Hepatocyte (in vitro differentiated cells): Measurements from ENCODE around the gene KIF13A. TPM values are rescaled to one million over a fixed set of nuclear protein-coding genes. Genes with fewer than 3 reads are reported as not detected.

Experiments used
- DNase-seq: peaks from one replicate; pipeline ENCODE4 v3.0.0-alpha.2; 2016; ENCODE audit warnings: low spot score
- H2AFZ ChIP-seq: fragments of 200-600 bp; sonication (generic); 2 replicates; pipeline ENCODE4 v1.6.0; 2016; ENCODE audit warnings: antibody characterized with exemption, mild to moderate bottlenecking
- H3K27ac ChIP-seq: fragments of 200-600 bp; sonication (generic); 2 replicates; pipeline ENCODE4 v1.5.1; 2016; ENCODE audit warnings: mild to moderate bottlenecking
- H3K27me3 ChIP-seq: fragments of 200-600 bp; sonication (generic); 2 replicates; pipeline ENCODE4 v1.6.1; 2016
- H3K36me3 ChIP-seq: fragments of 200-600 bp; sonication (generic); replicated peaks from 2 replicates; pipeline ENCODE4 v1.5.1; 2016; ENCODE audit warnings: low read depth; ENCODE audit not compliant: insufficient read depth
- H3K4me1 ChIP-seq: fragments of 200-600 bp; sonication (generic); 2 replicates; pipeline ENCODE4 v1.5.1; 2016; ENCODE audit warnings: mild to moderate bottlenecking, moderate library complexity; ENCODE audit not compliant: insufficient read depth
- H3K4me2 ChIP-seq: fragments of 200-600 bp; sonication (generic); 2 replicates; pipeline ENCODE4 v1.6.0; 2016
- H3K4me3 ChIP-seq: fragments of 200-600 bp; sonication (generic); 2 replicates; pipeline ENCODE4 v1.5.1; 2016; ENCODE audit warnings: mild to moderate bottlenecking
- H3K79me2 ChIP-seq: fragments of 200-600 bp; sonication (generic); 2 replicates; pipeline ENCODE4 v1.6.0; 2017; ENCODE audit warnings: mild to moderate bottlenecking
- H3K9me2 ChIP-seq: fragments of 200-600 bp; sonication (generic); replicated peaks from 2 replicates; pipeline ENCODE4 v1.6.0; 2017; ENCODE audit warnings: mild to moderate bottlenecking; ENCODE audit not compliant: insufficient read depth
- H3K9me3 ChIP-seq: fragments of 200-600 bp; sonication (generic); 2 replicates; pipeline ENCODE4 v1.5.1; 2016; ENCODE audit warnings: low read depth, mild to moderate bottlenecking
- H4K20me1 ChIP-seq: fragments of 200-600 bp; sonication (generic); 2 replicates; pipeline ENCODE4 v1.6.0; 2016; ENCODE audit warnings: mild to moderate bottlenecking; ENCODE audit not compliant: insufficient read depth, poor library complexity, severe bottlenecking
- EZH2 ChIP-seq: fragments of 200-600 bp; sonication (generic); IDR thresholded peaks from 2 replicates; pipeline ENCODE4 v1.6.1; 2016; ENCODE audit warnings: antibody characterized with exemption, mild to moderate bottlenecking, borderline replicate concordance
- EZH2phosphoT487 ChIP-seq: fragments of 200-600 bp; sonication (generic); IDR thresholded peaks from one replicate; pipeline ENCODE4 v1.6.1; 2018; ENCODE audit warnings: antibody characterized with exemption, mild to moderate bottlenecking, low read depth, moderate library complexity; ENCODE audit not compliant: unreplicated experiment, severe bottlenecking
- WGBS: methylation state at CpG from one replicate; pipeline ENCODE4 v1.1.6; 2016; ENCODE audit warnings: low lambda C conversion rate; ENCODE audit errors: missing lambda C conversion rate; 5-methylcytosine and 5-hydroxymethylcytosine counted together
- polyA plus RNA-seq: library from polyadenylated mRNA; unstranded; fragments of >200 nt; fragmentation: Nextera tagmentation; extraction: Ambion mirVana; gene quantifications from 2 replicates; pipeline ENCODE4 v1.2.1, GENCODE V29; 2016
- total RNA-seq: library from RNA; depleted of rRNA; stranded (reverse); fragments of >200 nt; gene quantifications from 2 replicates; pipeline ENCODE4 v1.2.3, GENCODE V29; 2014
- TF ChIP-seq, protein P1 (sequence below): fragments of 200-600 bp; sonication (generic); IDR thresholded peaks from 2 replicates; pipeline ENCODE4 v1.5.1; 2016; ENCODE audit warnings: antibody characterized with exemption, mild to moderate bottlenecking; ENCODE audit not compliant: poor library complexity

Gene KIF13A
- total and polyA plus RNA-seq, 2 experiments from 2014 or later: 13.0 to 27.9 TPM

GRCh38 chr6:17974570-17975368 lies 12.7 kb downstream of the KIF13A start:
- no peak overlapping the region for H3K27ac ChIP-seq
- TF ChIP-seq EZH2phosphoT487 (no peak), EZH2 (no peak)
- TF ChIP-seq, protein P1, sequence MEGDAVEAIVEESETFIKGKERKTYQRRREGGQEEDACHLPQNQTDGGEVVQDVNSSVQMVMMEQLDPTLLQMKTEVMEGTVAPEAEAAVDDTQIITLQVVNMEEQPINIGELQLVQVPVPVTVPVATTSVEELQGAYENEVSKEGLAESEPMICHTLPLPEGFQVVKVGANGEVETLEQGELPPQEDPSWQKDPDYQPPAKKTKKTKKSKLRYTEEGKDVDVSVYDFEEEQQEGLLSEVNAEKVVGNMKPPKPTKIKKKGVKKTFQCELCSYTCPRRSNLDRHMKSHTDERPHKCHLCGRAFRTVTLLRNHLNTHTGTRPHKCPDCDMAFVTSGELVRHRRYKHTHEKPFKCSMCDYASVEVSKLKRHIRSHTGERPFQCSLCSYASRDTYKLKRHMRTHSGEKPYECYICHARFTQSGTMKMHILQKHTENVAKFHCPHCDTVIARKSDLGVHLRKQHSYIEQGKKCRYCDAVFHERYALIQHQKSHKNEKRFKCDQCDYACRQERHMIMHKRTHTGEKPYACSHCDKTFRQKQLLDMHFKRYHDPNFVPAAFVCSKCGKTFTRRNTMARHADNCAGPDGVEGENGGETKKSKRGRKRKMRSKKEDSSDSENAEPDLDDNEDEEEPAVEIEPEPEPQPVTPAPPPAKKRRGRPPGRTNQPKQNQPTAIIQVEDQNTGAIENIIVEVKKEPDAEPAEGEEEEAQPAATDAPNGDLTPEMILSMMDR: no peak
- H3K4me2 ChIP-seq: no peak overlapping the region
- H3K9me2 ChIP-seq: no peaks in the 10 kb centered on the region
- DNase-seq: no peak
- no peak overlapping the region for H2AFZ ChIP-seq
- H3K4me3 ChIP-seq: no peak overlapping the region
- H3K27me3 ChIP-seq: no peaks in the 10 kb centered on the region
- peaks cover 3% of the 10 kb centered on the region for H4K20me1 ChIP-seq
- no peaks in the 10 kb centered on the region for H3K9me3 ChIP-seq
- peaks cover 6% of the 10 kb centered on the region for H3K4me1 ChIP-seq
- H3K79me2 ChIP-seq: peaks cover 70% of the 10 kb centered on the region
- H3K36me3 ChIP-seq: no peaks in the 10 kb centered on the region
- 98% methylated on average over 5 of the region's 5 CpGs for WGBS

DNA sequence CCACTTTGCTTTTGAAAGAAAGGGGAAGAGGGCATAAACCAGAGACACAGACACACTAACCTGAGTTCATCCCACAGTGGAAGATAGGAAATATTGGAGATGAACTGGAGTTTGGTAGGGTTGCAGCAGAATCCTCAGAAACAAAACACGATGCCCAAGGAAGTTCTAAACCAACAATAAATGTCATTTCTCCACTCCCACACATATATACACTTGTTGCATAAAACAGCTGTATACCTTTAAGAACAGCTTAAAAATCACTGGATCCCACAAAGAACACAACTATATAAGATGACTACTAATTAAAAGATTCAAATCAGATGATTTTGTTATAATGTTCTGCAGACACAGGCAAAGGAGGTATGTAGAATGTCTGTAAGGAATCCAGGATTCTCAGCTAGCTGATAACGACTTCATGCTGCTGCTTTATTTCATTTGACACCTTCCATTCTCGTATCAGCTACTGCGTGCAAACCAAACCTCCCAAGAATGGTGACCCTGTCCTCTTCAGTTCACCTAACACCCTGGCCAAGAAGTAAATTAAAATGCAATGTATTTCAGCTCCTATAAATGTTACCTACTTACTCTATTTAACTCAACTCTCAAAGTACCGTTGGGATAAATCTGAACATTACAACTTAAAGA lies 14.3 kb downstream of the KIF13A start:
- peaks cover 3% of the 10 kb centered on the region for H4K20me1 ChIP-seq

GRCh38 chr6:17972074-17972952 lies 15.1 kb downstream of the KIF13A start:
- Histone ChIP-seq H3K79me2 (peaks cover 71% of the 10 kb centered on the region), H3K27ac (no peak overlapping the region), H3K27me3 (no peaks in the 10 kb centered on the region), H3K4me2 (peak overlapping the region; percentile 3), H3K9me3 (no peaks in the 10 kb centered on the region), H2AFZ (no peak overlapping the region), H3K36me3 (no peaks in the 10 kb centered on the region), H3K4me3 (no peak overlapping the region), H4K20me1 (peaks cover 3% of the 10 kb centered on the region), H3K4me1 (peaks cover 6% of the 10 kb centered on the region), H3K9me2 (no peaks in the 10 kb centered on the region)
- 69% methylated on average over 7 of the region's 7 CpGs for WGBS
- DNase-seq: no peak
- TF ChIP-seq EZH2: no peak

More for the DNA sequence above, 14.3 kb downstream of the KIF13A start:
- DNase-seq: no peak
- TF ChIP-seq EZH2phosphoT487 (no peak), EZH2 (no peak)
- TF ChIP-seq, protein P1: no peak
- peaks cover 77% of the 10 kb centered on the region for H3K79me2 ChIP-seq
- WGBS: 43% methylated on average over 5 of the region's 5 CpGs
- peak overlapping the region; percentile 3 for H3K4me2 ChIP-seq
- H3K9me3 ChIP-seq: no peaks in the 10 kb centered on the region
- no peaks in the 10 kb centered on the region for H3K36me3 ChIP-seq
- no peak overlapping the region for H3K27ac ChIP-seq
- no peaks in the 10 kb centered on the region for H3K9me2 ChIP-seq
- H2AFZ ChIP-seq: no peak overlapping the region
- peaks cover 6% of the 10 kb centered on the region for H3K4me1 ChIP-seq
- no peaks in the 10 kb centered on the region for H3K27me3 ChIP-seq
- no peak overlapping the region for H3K4me3 ChIP-seq
